Heart left ventricle (tissue), 13 donors: Measurements from ENCODE around the gene OR11G2.

Source experiments
- POLR2A ChIP-seq, 2 donors: fragments of 450-650 bp; IDR thresholded peaks; one replicate each; pipeline ENCODE4 v1.6.1; 2017; ENCODE audit warnings: antibody characterized with exemption in 2 of 2, mild to moderate bottlenecking in 2 of 2, moderate library complexity in 2 of 2
- TF ChIP-seq, protein P1 (sequence below), 12 donors: fragments of 200-600 bp; sonication (generic) in 4 of 12; IDR thresholded peaks; one replicate each; pipeline versions ENCODE4 v1.5.0 to v1.8.0; 2018 to 2022; ENCODE audit warnings: antibody characterized with exemption in 12 of 12, mild to moderate bottlenecking in 5 of 12
- donor health status: ischemic (EF 13 %, LVEDD 7.1; RV severe dilation, severe dysfunction).
- donor health status: DM: no; HTN: yes; CAD: no.
- donor health status: DM: no; HTN: no; CAD: no.
- donor health status: ischemic (EF 25% LVEDD 6.9; RV normal size, moderate dysfunction).
- donor health status: ischemic (EF 25% LVEDD 5.7; RV mildly dilated, moderate dysfunction).
- donor health status: ischemic (EF 35%, LVEDD 5.7; RV mildly dilated, moderate dysfunction).
- donor health status: nonischemic (EF 11% LVEDD 7.7; RV severe dilation, severe dysfunction).
- donor health status: DM: yes; HTN: yes; CAD: no.
- donor health status: PGD.
- donor health status: ischemic (EF 29% LVEDD 5.4; RV normal size, mild dysfunction).
- donor health status: nonischemic (EF 23%, LVEDD 6.1; RV moderate dilation, normal function).

DNA sequence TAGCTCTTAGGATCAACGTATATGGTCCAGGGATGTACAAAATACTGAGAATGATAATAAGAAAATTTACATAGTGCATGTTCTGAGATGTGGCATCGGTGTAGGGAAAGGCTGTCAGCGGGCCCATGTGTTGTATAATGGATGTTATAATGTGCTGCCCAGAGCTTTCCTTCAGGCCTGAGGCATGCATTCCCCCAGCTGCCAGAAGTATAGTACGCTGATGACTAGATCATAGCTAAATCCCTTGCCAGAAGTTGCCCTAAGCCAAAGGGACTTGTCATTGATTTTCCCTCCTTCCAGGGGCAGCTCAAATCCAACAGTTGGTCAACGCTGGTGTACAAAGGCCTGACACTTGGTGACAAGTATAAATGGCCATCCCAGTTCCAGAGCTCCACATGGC is 6.5 kb upstream of the OR11G2 start:
- TF ChIP-seq, protein P1, sequence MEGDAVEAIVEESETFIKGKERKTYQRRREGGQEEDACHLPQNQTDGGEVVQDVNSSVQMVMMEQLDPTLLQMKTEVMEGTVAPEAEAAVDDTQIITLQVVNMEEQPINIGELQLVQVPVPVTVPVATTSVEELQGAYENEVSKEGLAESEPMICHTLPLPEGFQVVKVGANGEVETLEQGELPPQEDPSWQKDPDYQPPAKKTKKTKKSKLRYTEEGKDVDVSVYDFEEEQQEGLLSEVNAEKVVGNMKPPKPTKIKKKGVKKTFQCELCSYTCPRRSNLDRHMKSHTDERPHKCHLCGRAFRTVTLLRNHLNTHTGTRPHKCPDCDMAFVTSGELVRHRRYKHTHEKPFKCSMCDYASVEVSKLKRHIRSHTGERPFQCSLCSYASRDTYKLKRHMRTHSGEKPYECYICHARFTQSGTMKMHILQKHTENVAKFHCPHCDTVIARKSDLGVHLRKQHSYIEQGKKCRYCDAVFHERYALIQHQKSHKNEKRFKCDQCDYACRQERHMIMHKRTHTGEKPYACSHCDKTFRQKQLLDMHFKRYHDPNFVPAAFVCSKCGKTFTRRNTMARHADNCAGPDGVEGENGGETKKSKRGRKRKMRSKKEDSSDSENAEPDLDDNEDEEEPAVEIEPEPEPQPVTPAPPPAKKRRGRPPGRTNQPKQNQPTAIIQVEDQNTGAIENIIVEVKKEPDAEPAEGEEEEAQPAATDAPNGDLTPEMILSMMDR (IDR thresholded peaks at IDR 0.05): no peak
- TF ChIP-seq POLR2A (IDR thresholded peaks at IDR 0.05): no peak
